Neural progenitor cell (in vitro differentiated cells): ENCODE measurements around the gene MRPL50.

Experiments
- CTCF ChIP-seq: fragments of 200-600 bp; sonication (generic); IDR thresholded peaks from 2 replicates; pipeline ENCODE4 v1.5.1; 2017; ENCODE audit warnings: antibody characterized with exemption, mild to moderate bottlenecking
- EZH2phosphoT487 ChIP-seq: fragments of 200-600 bp; sonication (generic); IDR thresholded peaks from 2 replicates; pipeline ENCODE4 v1.6.1; 2017; ENCODE audit warnings: antibody characterized with exemption

DNA sequence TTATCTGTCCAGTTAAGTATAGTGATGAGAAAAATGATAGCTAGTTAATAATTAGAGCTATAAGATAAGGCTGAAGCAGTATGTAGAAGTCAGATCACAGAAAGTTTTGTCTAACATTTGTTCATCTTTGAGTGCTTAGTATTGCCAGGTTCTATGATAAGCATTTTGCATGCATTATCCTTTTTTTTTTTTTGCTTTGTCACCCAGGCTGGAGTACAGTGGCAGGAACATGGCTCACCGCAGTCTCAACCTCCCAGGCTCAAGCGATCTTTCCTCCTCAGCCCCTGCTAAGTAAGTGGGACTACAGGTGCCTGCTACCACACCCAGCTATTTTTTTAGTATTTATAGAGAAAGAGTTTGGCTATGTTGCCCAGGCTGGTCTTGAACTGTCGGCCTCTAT, 31.1 kb downstream of the MRPL50 start:
- TF ChIP-seq CTCF (no peak), EZH2phosphoT487 (no peak)
